Activated naive CD4-positive, alpha-beta T cell treated with anti-CD3 and anti-CD28 coated beads for 36 hours (primary cell): ENCODE data around the gene B3GNT2. TPM values are rescaled to one million over a fixed set of nuclear protein-coding genes. Genes with fewer than 3 reads are reported as not detected.
A peak's percentile ranks its signal among the peaks of the same experiment; 100 is the strongest.

Experiments
- CTCF ChIA-PET: fragments of 350-600 bp; sonication (Branson Sonifier 250); formaldehyde crosslinking; loops from one replicate; lab custom pipeline; 2021; ENCODE audit warnings: antibody characterized with exemption; lab: Charles Lee
- DNase-seq: peaks from one replicate; pipeline ENCODE4 v3.0.0-alpha.2; 2020
- H3K27ac Mint-ChIP-seq: one replicate; pipeline ENCODE4 v1.8.0; 2021; ENCODE audit warnings: mild to moderate bottlenecking, mixed read lengths
- H3K27me3 Mint-ChIP-seq: one replicate; pipeline ENCODE4 v1.8.0; 2021; ENCODE audit warnings: low read depth, mixed read lengths
- H3K36me3 Mint-ChIP-seq: one replicate; pipeline ENCODE4 v1.8.0; 2021; ENCODE audit warnings: low read depth, mixed read lengths
- H3K4me1 Mint-ChIP-seq: one replicate; pipeline ENCODE4 v1.8.0; 2021; ENCODE audit warnings: low read depth, mixed read lengths
- H3K4me3 Mint-ChIP-seq: one replicate; pipeline ENCODE4 v1.8.0; 2021; ENCODE audit warnings: mild to moderate bottlenecking, moderate library complexity, mixed read lengths
- H3K9me3 Mint-ChIP-seq: one replicate; pipeline ENCODE4 v1.8.0; 2021; ENCODE audit warnings: mixed read lengths
- intact Hi-C: fragments of 100-400 bp; cut with micrococcal nuclease; formaldehyde crosslinking; loops from one replicate; pipeline ENCODE4 v1.15.1; 2023
- total RNA-seq, 2 experiments: library from RNA; stranded (reverse); gene quantifications; one replicate each; pipeline ENCODE4 v1.2.3, GENCODE V29; 2021

B3GNT2 gene
- total RNA-seq, 2 experiments from 2014 or later, result 31.2 to 33.0 TPM

DNA sequence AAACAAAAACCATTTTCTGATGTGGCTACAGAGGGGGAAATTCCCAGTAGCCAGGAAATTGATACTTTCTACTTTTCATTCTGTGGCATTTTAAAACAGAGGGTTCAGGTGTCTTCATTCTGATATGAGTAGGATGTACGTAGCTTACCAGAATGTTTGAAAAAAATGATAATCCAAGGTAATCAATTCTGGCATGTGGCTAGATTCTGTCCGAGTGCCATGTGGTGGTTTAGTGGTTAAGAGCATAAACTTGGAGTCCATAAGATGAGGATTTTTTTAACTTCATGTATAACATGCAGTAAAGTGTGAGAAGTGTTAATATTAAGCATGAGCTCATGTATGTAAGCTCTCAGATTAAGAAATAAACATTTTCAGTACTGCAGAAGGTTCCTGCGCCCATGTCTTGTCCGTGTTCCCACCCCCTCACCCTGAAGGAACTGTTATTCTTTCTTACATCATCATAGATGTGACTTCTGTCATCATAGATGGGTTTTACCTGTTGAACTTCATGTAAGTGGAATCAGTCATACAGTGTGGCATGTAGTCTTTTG, 4.5 kb downstream of the B3GNT2 start:
- DNase-seq, result peak; percentile 52
- H3K36me3 Mint-ChIP-seq, result peaks cover 19% of the 10 kb centered on the region
- peak overlapping the region; percentile 88 for H3K4me3 Mint-ChIP-seq
- intact Hi-C loops, result loop anchor here (1.0 to 5.0 kb wide), 6 partner anchors 18 to 1640 kb away; partner anchors contain the start of genes EHBP1, MDH1, UGP2 and WDPCP
- H3K27ac Mint-ChIP-seq, result peak overlapping the region; percentile 97
- peaks cover 62% of the 10 kb centered on the region for H3K4me1 Mint-ChIP-seq
- CTCF ChIA-PET, result interaction anchor here (0.5 to 1.8 kb wide), 6 partner anchors 10 to 212 kb away, joined by 3 to 9 read pairs (median 4); no protein-coding TSS in a partner anchor
- H3K27me3 Mint-ChIP-seq, result no peaks in the 10 kb centered on the region
- H3K9me3 Mint-ChIP-seq, result no peaks in the 10 kb centered on the region

DNA sequence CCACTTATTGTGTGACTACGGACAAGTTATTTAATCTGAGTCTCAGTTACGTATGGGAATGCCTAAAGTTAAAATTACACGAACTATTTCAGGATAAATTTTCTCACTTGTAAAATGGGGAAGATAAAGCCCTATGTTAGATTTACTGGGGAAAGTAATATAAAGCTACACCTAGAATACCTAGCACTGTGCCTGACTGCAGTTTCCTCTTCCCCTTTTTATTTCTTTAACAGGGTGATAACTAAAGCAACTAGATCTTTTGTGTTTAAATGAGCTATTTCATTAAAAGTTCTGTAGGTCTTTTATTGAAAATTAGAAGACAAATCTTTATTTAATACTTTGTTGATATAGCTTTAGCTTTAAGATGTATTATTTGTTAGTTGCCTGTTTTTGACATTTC, 5.0 kb downstream of the B3GNT2 start:
- intact Hi-C loops, result loop anchor here (1.0 to 5.0 kb wide), 6 partner anchors 18 to 1640 kb away; partner anchors contain the start of genes EHBP1, MDH1, UGP2 and WDPCP
- CTCF ChIA-PET, result interaction anchor here (0.5 to 1.8 kb wide), 6 partner anchors 9 to 212 kb away, joined by 3 to 9 read pairs (median 4); no protein-coding TSS in a partner anchor
- peak overlapping the region; percentile 88 for H3K4me3 Mint-ChIP-seq
- H3K9me3 Mint-ChIP-seq, result no peaks in the 10 kb centered on the region
- H3K36me3 Mint-ChIP-seq, result peaks cover 21% of the 10 kb centered on the region
- H3K27ac Mint-ChIP-seq, result peak overlapping the region; percentile 97
- peaks cover 67% of the 10 kb centered on the region for H3K4me1 Mint-ChIP-seq
- no peak for DNase-seq
- no peaks in the 10 kb centered on the region for H3K27me3 Mint-ChIP-seq

DNA sequence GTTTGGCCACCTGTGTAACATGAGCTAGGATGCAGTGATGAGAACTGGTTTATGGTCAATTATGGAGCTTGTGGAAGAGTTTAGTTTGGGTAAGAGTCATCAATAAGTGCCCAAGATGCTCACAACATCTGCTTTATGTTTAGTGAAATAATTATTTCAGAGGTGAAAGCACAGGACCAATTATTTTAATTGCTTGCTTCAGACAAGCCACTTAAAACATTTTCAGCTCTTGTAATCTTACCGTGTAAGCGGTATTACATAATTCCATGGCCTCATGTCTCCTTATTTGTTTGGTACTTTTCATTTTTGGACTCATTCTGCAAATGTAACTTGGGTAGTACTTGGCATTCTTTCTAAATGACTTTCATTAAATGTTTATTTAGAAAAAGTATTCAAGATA, 5.4 kb downstream of the B3GNT2 start:
- CTCF ChIA-PET, result interaction anchor here (0.7 to 1.8 kb wide), 5 partner anchors 9 to 210 kb away, joined by 3 to 9 read pairs (median 4); no protein-coding TSS in a partner anchor
- intact Hi-C loops, result loop anchor here (2.0 to 5.0 kb wide), 3 partner anchors 17 to 1639 kb away; partner anchors contain the start of genes MDH1, UGP2 and WDPCP
- Mint-ChIP-seq H3K4me1 (peaks cover 71% of the 10 kb centered on the region), H3K36me3 (peaks cover 24% of the 10 kb centered on the region), H3K9me3 (no peaks in the 10 kb centered on the region), H3K4me3 (peak overlapping the region; percentile 88), H3K27ac (peak overlapping the region; percentile 97), H3K27me3 (no peaks in the 10 kb centered on the region)
- no peak for DNase-seq

DNA sequence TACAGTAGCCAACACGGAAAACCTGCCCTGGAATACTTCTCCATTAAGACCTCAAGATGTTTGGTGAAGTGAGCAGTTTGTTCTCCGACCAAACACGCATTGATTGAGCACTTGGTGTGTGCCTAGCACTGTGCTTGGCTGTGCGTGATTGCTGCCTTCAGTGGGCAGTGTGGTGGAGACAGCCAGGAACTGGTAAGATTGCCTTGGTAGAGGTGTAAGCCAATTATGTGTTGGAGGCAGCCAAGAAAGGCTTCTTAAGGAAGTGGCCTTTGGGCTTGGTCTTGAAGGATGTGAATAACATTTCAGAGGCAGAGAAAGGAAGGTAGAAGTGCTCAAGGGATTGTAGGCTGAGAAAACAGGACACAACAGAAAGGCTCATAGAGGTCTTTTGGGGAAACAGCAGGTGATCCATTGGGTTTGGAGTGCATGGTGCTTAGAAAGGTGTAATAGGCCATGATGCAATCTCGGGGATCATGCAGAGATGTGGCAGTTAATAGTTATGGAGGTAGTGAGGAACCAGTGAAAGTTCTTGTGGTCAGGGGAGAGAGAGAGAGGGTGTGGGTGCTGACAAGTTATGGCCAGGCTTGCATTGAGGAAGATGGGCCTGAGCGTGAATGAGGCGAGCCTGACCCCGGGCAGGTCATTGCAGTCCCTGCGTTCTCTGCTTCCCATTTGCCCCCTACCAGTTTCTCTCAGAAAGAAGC, 6.3 kb downstream of the B3GNT2 start:
- Mint-ChIP-seq H3K4me3 (peak overlapping the region; percentile 17), H3K27me3 (no peaks in the 10 kb centered on the region), H3K36me3 (peaks cover 27% of the 10 kb centered on the region), H3K4me1 (peaks cover 79% of the 10 kb centered on the region), H3K27ac (peak overlapping the region; percentile 97), H3K9me3 (no peaks in the 10 kb centered on the region)
- CTCF ChIA-PET, result no interaction called here
- intact Hi-C loops, result loop anchor here (5.0 kb wide), 1 partner anchor 1385 kb away; the partner anchor contains the start of genes MDH1 and WDPCP
- peak; percentile 35 for DNase-seq

DNA sequence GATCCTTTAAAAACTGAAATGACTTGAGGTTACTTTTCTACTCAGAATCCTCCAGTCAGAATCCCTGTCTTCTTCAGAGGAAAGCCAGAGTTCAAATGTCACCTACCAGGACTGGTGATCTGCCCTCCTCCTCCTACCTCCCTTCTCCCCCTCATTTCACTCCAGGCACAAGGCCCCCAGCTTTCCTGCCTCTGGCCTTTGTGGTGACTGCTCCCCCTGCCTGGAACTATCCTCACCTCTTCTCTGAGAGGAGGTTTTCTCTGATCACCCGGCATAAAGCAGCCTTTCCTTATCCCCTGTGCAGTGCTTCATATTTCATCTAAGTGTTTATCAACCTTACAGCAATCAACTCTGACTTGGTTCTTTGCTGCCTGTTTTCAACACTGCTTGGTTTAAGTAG, 6.8 kb downstream of the B3GNT2 start:
- H3K36me3 Mint-ChIP-seq, result peaks cover 30% of the 10 kb centered on the region
- peaks cover 84% of the 10 kb centered on the region for H3K4me1 Mint-ChIP-seq
- H3K27me3 Mint-ChIP-seq, result no peaks in the 10 kb centered on the region
- CTCF ChIA-PET, result no interaction called here
- no peak for DNase-seq
- intact Hi-C loops, result loop anchor here (5.0 kb wide), 1 partner anchor 1385 kb away; the partner anchor contains the start of genes MDH1 and WDPCP
- no peaks in the 10 kb centered on the region for H3K9me3 Mint-ChIP-seq
- peak overlapping the region; percentile 97 for H3K27ac Mint-ChIP-seq
- H3K4me3 Mint-ChIP-seq, result no peak overlapping the region

DNA sequence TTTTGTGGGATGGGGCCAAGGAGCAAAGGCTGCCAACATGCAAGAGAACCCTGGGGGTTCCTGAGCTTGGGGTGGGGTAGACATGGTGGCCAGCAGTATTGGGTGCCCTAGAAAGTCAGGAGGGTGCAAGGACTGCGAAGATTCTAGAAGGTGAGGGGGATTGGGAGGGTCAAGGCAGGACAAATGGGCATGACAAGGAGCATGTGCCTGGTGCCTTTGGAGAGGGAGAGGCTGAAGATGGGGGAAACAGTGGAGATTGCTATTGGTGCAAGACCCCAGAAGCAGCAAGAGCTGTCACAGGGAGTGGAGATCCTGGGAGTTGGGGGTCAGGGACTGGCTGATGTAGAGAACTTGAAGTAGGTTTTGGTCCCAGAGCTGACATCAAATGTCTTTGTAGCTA, 7.5 kb downstream of the B3GNT2 start:
- CTCF ChIA-PET, result no interaction called here
- H3K27ac Mint-ChIP-seq, result peak overlapping the region; percentile 97
- no peak for DNase-seq
- no peak overlapping the region for H3K4me3 Mint-ChIP-seq
- no peaks in the 10 kb centered on the region for H3K9me3 Mint-ChIP-seq
- H3K4me1 Mint-ChIP-seq, result peaks cover 87% of the 10 kb centered on the region
- H3K27me3 Mint-ChIP-seq, result no peaks in the 10 kb centered on the region
- intact Hi-C loops, result loop anchor here (5.0 kb wide), 1 partner anchor 1384 kb away; the partner anchor contains the start of genes MDH1 and WDPCP
- H3K36me3 Mint-ChIP-seq, result peaks cover 27% of the 10 kb centered on the region

DNA sequence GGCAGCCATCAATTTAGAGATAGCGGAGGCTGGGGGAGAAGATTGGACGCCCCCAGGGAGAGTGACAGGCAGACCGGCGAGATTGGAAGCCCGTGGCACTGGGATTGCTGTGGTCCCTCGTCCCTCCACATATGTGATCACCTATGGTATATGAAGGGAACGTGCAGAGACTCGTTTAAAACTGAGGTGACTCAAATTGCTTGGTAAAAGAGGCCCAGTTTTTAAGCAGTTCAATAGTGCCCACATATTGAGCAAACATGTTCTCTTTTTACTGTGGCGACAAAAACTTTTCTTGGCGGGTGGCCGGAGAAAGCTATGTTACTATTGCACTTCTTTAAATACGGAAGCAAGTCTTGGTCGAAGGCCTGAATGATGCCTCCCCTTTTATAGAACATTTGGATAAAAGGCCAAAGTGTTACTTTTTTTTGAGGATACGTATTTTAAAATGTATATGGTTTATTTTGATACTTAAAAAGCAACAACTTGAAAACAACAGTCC, 9.1 kb downstream of the B3GNT2 start:
- H3K27me3 Mint-ChIP-seq, result no peaks in the 10 kb centered on the region
- CTCF ChIA-PET, result no interaction called here
- intact Hi-C loops, result loop anchor here (5.0 kb wide), 1 partner anchor 1382 kb away; the partner anchor contains the start of genes MDH1 and WDPCP
- no peak overlapping the region for H3K27ac Mint-ChIP-seq
- H3K4me3 Mint-ChIP-seq, result no peak overlapping the region
- H3K9me3 Mint-ChIP-seq, result peaks cover 3% of the 10 kb centered on the region
- H3K4me1 Mint-ChIP-seq, result peaks cover 85% of the 10 kb centered on the region
- no peak for DNase-seq
- peaks cover 34% of the 10 kb centered on the region for H3K36me3 Mint-ChIP-seq

DNA sequence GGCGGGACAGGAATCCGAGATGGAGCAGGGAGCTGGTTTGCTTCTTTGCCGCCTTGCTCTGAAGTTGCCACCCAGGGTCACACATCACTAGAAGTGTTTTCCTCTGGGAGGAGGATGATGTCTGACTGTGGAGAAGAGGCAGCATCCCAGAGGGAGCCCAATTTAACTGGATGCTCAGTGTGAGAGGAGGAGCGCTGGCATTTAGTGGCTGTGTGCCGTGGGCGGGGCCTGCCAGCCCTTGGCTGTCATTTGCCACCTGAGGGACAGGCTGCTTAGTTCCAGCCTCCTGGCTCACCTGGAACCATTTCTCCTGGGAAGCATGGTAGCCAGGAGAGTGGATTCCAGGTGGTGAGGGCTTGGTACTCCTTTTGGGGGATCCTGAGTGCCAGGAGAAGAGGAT, 9.6 kb downstream of the B3GNT2 start:
- H3K27ac Mint-ChIP-seq, result no peak overlapping the region

DNA sequence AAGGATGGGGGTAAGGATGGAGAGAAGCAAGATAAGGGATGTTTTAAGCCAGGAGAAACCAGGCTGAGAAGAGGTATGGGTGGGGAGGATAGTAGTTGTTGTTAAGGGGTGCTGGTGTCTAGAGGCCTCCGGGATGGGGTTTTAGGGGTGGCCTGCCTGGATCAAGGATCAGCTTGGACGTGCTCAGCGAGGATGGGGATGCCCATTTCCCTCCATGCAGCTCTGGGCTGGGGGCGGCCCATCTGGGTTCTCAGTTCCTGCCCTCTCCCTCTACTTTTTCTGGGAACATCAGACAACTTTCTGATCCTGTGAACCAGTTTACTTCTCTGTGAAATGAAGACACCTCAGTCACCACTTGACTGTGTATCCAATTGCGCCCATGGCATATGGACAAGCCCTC, 10.1 kb downstream of the B3GNT2 start:
- peaks cover 82% of the 10 kb centered on the region for H3K4me1 Mint-ChIP-seq
- DNase-seq, result no peak
- peaks cover 40% of the 10 kb centered on the region for H3K36me3 Mint-ChIP-seq
- CTCF ChIA-PET, result no interaction called here
- H3K9me3 Mint-ChIP-seq, result peaks cover 9% of the 10 kb centered on the region
- no peaks in the 10 kb centered on the region for H3K27me3 Mint-ChIP-seq
- H3K4me3 Mint-ChIP-seq, result no peak overlapping the region
- no peak overlapping the region for H3K27ac Mint-ChIP-seq
- intact Hi-C loops, result no loop called here

More for the DNA sequence above, 9.6 kb downstream of the B3GNT2 start:
- Mint-ChIP-seq H3K4me1 (peaks cover 84% of the 10 kb centered on the region), H3K9me3 (peaks cover 5% of the 10 kb centered on the region), H3K36me3 (peaks cover 37% of the 10 kb centered on the region), H3K4me3 (no peak overlapping the region), H3K27me3 (no peaks in the 10 kb centered on the region)
- intact Hi-C loops, result no loop called here
- DNase-seq, result no peak
- CTCF ChIA-PET, result no interaction called here

DNA sequence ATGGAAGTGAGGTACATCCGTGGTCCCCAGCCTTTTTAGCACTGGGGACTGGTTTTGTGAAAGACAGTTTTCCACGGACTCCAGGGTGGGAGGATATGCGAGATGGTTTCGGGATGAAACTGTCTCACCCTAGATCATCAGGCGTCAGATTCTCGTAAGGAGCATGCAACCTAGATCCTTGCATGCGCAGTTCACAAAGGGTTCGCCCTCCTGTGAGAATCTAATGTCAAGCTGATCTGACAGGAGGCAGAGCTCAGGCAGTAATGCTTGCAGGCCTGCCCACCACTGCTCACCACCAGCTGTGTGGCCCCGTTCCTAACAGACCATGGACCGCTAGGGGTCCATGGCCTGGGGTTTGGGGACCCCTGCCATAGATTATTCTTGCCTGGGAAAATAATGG, 11.6 kb downstream of the B3GNT2 start:
- CTCF ChIA-PET, result no interaction called here
- H3K36me3 Mint-ChIP-seq, result peaks cover 44% of the 10 kb centered on the region
- H3K27ac Mint-ChIP-seq, result no peak overlapping the region
- no peak overlapping the region for H3K4me3 Mint-ChIP-seq
- no peak for DNase-seq
- intact Hi-C loops, result no loop called here
- no peaks in the 10 kb centered on the region for H3K27me3 Mint-ChIP-seq
- peaks cover 19% of the 10 kb centered on the region for H3K9me3 Mint-ChIP-seq
- peaks cover 79% of the 10 kb centered on the region for H3K4me1 Mint-ChIP-seq

DNA sequence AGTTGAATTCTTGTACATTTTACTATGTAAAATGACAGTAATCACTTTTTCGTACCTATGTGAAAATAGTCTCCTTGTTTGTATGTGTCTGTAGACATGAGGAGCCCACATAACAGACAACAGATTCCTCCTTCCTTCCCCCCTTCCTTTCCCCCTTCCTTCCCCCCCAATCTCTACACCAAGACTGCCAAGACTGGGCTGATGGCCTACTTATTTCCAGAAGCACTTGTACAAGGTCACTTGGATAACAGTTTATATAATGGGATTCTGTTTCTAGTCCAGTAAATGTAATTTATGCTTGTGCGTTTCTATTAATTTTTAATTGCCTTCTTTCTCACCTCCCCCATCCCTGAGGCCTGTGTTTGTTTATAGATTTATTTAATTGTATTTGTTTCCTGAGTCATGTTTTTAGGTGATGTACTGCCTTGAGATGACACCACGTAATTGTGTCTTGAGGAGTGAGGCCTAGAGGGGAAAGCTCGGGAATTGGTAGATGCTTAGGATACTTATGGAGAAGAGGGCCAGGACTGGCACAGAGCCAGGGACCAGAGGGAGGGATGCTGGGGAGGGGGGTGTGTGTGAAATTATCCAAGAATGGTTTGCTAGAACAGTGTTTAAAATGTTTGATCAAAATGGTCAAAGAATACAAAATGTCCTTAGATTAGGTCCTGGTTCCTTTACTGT, 12.3 kb downstream of the B3GNT2 start:
- H3K4me3 Mint-ChIP-seq, result no peak overlapping the region
- peaks cover 44% of the 10 kb centered on the region for H3K36me3 Mint-ChIP-seq
- intact Hi-C loops, result no loop called here
- no peak for DNase-seq
- H3K27me3 Mint-ChIP-seq, result no peaks in the 10 kb centered on the region
- peak overlapping the region; percentile 20 for H3K27ac Mint-ChIP-seq
- peaks cover 77% of the 10 kb centered on the region for H3K4me1 Mint-ChIP-seq
- CTCF ChIA-PET, result interaction anchor here (0.6 to 0.9 kb wide), 2 partner anchors 86 to 149 kb away, joined by 3 read pairs; no protein-coding TSS in a partner anchor
- H3K9me3 Mint-ChIP-seq, result peaks cover 19% of the 10 kb centered on the region

DNA sequence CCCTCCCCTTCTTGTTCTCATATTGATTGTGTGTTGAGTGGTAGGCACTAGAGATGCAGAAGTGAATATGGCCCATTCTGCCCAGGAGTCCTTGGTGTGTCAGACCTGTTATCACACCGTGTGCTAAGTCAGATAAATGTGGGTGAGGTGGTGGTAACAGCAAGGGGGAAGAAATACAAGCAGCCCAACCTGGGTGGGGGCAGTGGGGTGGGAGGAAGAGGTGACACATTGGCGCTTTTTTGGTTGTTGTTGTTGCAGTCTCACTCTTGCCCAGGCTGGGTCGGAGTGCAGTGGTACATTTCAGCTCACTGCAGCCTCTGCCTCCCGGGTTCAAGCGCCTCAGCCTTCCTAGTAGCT, 12.8 kb downstream of the B3GNT2 start:
- H3K9me3 Mint-ChIP-seq, result peaks cover 19% of the 10 kb centered on the region
- intact Hi-C loops, result no loop called here
- peaks cover 76% of the 10 kb centered on the region for H3K4me1 Mint-ChIP-seq
- no peak overlapping the region for H3K27ac Mint-ChIP-seq
- H3K36me3 Mint-ChIP-seq, result peaks cover 48% of the 10 kb centered on the region
- no peak overlapping the region for H3K4me3 Mint-ChIP-seq
- CTCF ChIA-PET, result interaction anchor here (0.6 to 2.7 kb wide), 3 partner anchors 8 to 149 kb away, joined by 3 to 9 read pairs (median 3); no protein-coding TSS in a partner anchor
- no peaks in the 10 kb centered on the region for H3K27me3 Mint-ChIP-seq
- no peak for DNase-seq
